Left ventricle myocardium inferior (tissue), 1 donor: ENCODE measurements around the gene GSTCD. TPM values are rescaled to one million over a fixed set of nuclear protein-coding genes. Genes with fewer than 3 reads are reported as not detected.
A peak's percentile ranks its signal among the peaks of the same experiment; 100 is the strongest.
"Not testable (repeated sequence)": the region's sequence is repeated elsewhere in the genome, so short reads cannot be mapped to it uniquely, and the experiment has no call there.

Source experiments
- DNase-seq: peaks from one replicate; pipeline ENCODE4 v3.0.0-alpha.2; 2020
- H3K27ac ChIP-seq: fragments of 200-600 bp; replicated peaks from 2 replicates; pipeline ENCODE4 v1.8.0; 2021
- H3K27me3 ChIP-seq: fragments of 200-600 bp; 2 replicates; pipeline ENCODE4 v1.8.0; 2021; ENCODE audit warnings: low read depth
- H3K36me3 ChIP-seq: fragments of 200-600 bp; 2 replicates; pipeline ENCODE4 v1.8.0; 2021
- H3K4me1 ChIP-seq: fragments of 200-600 bp; 2 replicates; pipeline ENCODE4 v1.8.0; 2021
- H3K4me3 ChIP-seq: fragments of 200-600 bp; 2 replicates; pipeline ENCODE4 v1.8.0; 2021; ENCODE audit warnings: mild to moderate bottlenecking, moderate library complexity
- H3K9me3 ChIP-seq: fragments of 200-600 bp; replicated peaks from 2 replicates; pipeline ENCODE4 v1.8.0; 2021
- intact Hi-C: fragments of 100-400 bp; cut with micrococcal nuclease; formaldehyde crosslinking; loops from one replicate; pipeline ENCODE4 v1.11.0; 2022
- total RNA-seq: library from RNA; stranded (reverse); fragmentation: NEBNext Ultra II Directional; extraction: Animal tissue kit (Norgen Biotek cat#: 25700); gene quantifications from one replicate; pipeline ENCODE4 v1.2.1, GENCODE V29; 2021
- TF ChIP-seq, protein P1 (sequence below): fragments of 200-600 bp; IDR thresholded peaks from 2 replicates; pipeline ENCODE4 v1.8.0; 2021; ENCODE audit warnings: antibody characterized with exemption, mild to moderate bottlenecking, borderline replicate concordance
- donor health status: DM: no; HTN: yes; CAD: no; lungs with severe emphysema.

Gene GSTCD
- total RNA-seq, 1 donor from 2014 or later: 5.9 TPM

GRCh38 chr4:105715692-105716278, 7.2 kb downstream of the GSTCD start:
- no peak for DNase-seq
- peaks cover 4% of the 10 kb centered on the region for H3K36me3 ChIP-seq
- H3K4me3 ChIP-seq: no peak overlapping the region
- no peaks in the 10 kb centered on the region for H3K9me3 ChIP-seq
- TF ChIP-seq, protein P1, sequence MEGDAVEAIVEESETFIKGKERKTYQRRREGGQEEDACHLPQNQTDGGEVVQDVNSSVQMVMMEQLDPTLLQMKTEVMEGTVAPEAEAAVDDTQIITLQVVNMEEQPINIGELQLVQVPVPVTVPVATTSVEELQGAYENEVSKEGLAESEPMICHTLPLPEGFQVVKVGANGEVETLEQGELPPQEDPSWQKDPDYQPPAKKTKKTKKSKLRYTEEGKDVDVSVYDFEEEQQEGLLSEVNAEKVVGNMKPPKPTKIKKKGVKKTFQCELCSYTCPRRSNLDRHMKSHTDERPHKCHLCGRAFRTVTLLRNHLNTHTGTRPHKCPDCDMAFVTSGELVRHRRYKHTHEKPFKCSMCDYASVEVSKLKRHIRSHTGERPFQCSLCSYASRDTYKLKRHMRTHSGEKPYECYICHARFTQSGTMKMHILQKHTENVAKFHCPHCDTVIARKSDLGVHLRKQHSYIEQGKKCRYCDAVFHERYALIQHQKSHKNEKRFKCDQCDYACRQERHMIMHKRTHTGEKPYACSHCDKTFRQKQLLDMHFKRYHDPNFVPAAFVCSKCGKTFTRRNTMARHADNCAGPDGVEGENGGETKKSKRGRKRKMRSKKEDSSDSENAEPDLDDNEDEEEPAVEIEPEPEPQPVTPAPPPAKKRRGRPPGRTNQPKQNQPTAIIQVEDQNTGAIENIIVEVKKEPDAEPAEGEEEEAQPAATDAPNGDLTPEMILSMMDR: peak; percentile 68
- peaks cover 11% of the 10 kb centered on the region for H3K4me1 ChIP-seq
- no peak overlapping the region for H3K27ac ChIP-seq
- H3K27me3 ChIP-seq: no peaks in the 10 kb centered on the region
- intact Hi-C loops: no loop called here

- H3K27me3 ChIP-seq: no peaks in the 10 kb centered on the region
- TF ChIP-seq, protein P1: no peak
- no peaks in the 10 kb centered on the region for H3K9me3 ChIP-seq
- H3K36me3 ChIP-seq: peaks cover 4% of the 10 kb centered on the region
- DNase-seq: no peak
- no peak overlapping the region for H3K4me3 ChIP-seq
- intact Hi-C loops: no loop called here
- H3K27ac ChIP-seq: no peak overlapping the region
- H3K4me1 ChIP-seq: peaks cover 11% of the 10 kb centered on the region
Measured at GRCh38 chr4:105719204-105719603, 10.6 kb downstream of the GSTCD start.

DNA sequence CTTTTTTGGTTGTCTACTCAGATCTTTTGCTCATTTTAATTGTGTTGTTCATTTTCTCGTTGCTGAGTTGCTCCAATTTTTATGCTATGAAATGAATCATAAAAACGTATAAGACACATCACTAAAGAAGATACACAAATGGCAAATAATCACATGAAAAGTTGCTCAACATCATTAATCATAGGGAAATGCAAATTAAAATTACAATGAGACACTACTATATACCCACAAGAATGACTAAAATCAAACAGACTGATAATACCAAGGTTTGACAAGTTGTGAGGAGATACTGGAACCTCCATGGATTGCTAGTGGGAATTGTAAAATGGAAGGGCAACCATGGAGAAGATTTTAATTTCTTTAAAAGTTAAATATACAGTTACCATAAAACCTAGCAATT, 17.0 kb downstream of the GSTCD start:
- Histone ChIP-seq H3K27me3 (no peaks in the 10 kb centered on the region), H3K4me1 (no peaks in the 10 kb centered on the region), H3K4me3 (no peak overlapping the region), H3K27ac (no peak overlapping the region), H3K36me3 (peaks cover 17% of the 10 kb centered on the region), H3K9me3 (peaks cover 17% of the 10 kb centered on the region)
- no peak for DNase-seq
- intact Hi-C loops: no loop called here
- TF ChIP-seq, protein P1: no peak

DNA sequence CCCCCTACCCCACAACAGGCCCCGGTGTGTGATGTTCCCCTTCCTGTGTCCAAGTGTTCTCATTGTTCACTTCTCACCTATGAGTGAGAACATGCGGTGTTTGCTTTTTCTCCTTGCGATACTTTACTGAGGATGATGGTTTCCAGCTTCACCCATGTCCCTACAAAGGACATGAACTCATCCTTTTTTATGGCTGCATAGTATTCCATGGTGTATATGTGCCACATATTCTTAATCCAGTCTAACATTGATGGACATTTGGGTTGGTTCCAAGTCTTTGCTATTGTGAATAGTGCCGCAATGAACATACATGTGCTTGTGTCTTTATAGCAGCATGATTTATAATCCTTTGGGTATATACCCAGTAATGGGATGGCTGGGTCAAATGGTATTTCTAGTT, 21.3 kb downstream of the GSTCD start:
- Histone ChIP-seq H3K36me3 (peaks cover 30% of the 10 kb centered on the region), H3K9me3 (peaks cover 38% of the 10 kb centered on the region)
- H3K4me1 ChIP-seq, H3K27ac ChIP-seq, H3K4me3 ChIP-seq, intact Hi-C loops, H3K27me3 ChIP-seq, DNase-seq: not testable (repeated sequence)

GRCh38 chr4:105735217-105735616, 26.6 kb downstream of the GSTCD start:
- Histone ChIP-seq H3K36me3 (peaks cover 49% of the 10 kb centered on the region), H3K9me3 (peaks cover 65% of the 10 kb centered on the region)
- H3K4me3 ChIP-seq, H3K4me1 ChIP-seq, intact Hi-C loops, H3K27ac ChIP-seq, H3K27me3 ChIP-seq, DNase-seq: not testable (repeated sequence)

DNA sequence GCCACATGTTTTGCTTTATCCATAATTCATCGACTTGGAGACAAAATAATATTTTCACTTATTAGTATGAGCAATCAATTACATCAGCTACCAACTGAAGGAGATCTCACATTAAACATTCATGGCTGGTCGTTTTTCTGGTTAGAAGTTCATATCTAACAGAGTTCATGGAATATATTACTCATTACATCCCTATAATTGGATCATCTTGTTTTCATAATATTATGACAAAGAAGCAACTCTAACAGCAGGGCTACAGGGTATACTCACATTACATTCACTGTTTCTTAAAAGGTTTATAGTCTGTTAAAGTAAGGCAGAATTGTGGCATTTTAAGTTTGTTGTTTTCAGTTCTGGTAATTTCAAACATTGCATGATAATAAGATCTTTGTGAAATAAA, 33.0 kb downstream of the GSTCD start:
- intact Hi-C loops: no loop called here
- Histone ChIP-seq H3K36me3 (peaks cover 18% of the 10 kb centered on the region), H3K4me1 (no peaks in the 10 kb centered on the region), H3K9me3 (peaks cover 23% of the 10 kb centered on the region), H3K27me3 (no peaks in the 10 kb centered on the region), H3K4me3 (no peak overlapping the region), H3K27ac (no peak overlapping the region)
- TF ChIP-seq, protein P1: no peak
- no peak for DNase-seq
